ENCODE results near the gene CCS. TPM values are rescaled to one million over a fixed set of nuclear protein-coding genes. Genes with fewer than 3 reads are reported as not detected.

CCS gene
- total RNA-seq, 1 donor = 35.8 TPM

DNA sequence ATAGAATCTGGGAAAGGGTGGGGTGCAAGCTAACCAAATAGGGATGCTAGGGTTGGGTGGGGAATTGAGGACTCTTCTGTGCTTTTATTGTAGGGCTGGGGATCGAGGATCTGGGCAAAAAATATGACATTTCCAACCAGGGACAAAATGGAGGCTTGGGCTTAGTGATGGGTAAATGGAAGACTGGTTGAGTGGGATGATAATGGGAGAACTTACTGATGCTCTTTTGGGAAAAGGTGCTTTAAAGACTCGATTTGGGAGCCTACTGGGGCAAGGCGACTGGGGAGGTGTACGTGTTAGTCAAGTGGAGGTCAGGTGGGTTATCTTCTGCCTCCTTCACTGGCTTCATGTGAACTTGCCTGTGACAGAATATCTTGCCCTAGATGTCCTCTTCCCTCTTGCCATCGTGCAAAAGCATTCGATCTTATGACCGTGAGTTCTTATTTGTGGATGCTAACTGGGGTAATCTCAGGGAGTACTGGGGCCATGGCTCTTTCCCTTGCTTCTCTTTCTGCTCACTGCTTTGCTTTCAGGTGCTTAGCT, 35.1 kb downstream of the CCS start:
- Histone ChIP-seq H3K27ac (ENCODE audit: low read depth, low read length) (no peak overlapping the region), H3K36me3 (ENCODE audit: insufficient read depth, low read length) (peaks cover 87% of the 10 kb centered on the region), H3K4me1 (ENCODE audit: insufficient read depth, low read length) (peaks cover 6% of the 10 kb centered on the region), H3K79me2 (ENCODE audit: insufficient read depth, low read length) (peaks cover 100% of the 10 kb centered on the region), H3K4me2 (ENCODE audit: insufficient read depth, low read length) (no peak overlapping the region), H4K20me1 (ENCODE audit: insufficient read depth, low read length) (peaks cover 80% of the 10 kb centered on the region), H3K4me3 (ENCODE audit: insufficient read depth, low read length) (no peak overlapping the region), H3K27me3 (ENCODE audit: insufficient read depth, low read length) (no peaks in the 10 kb centered on the region), H2AFZ (ENCODE audit: low read length) (no peak overlapping the region), H3K9me3 (ENCODE audit: low read depth, low read length) (no peaks in the 10 kb centered on the region)
- TF ChIP-seq, protein P1, sequence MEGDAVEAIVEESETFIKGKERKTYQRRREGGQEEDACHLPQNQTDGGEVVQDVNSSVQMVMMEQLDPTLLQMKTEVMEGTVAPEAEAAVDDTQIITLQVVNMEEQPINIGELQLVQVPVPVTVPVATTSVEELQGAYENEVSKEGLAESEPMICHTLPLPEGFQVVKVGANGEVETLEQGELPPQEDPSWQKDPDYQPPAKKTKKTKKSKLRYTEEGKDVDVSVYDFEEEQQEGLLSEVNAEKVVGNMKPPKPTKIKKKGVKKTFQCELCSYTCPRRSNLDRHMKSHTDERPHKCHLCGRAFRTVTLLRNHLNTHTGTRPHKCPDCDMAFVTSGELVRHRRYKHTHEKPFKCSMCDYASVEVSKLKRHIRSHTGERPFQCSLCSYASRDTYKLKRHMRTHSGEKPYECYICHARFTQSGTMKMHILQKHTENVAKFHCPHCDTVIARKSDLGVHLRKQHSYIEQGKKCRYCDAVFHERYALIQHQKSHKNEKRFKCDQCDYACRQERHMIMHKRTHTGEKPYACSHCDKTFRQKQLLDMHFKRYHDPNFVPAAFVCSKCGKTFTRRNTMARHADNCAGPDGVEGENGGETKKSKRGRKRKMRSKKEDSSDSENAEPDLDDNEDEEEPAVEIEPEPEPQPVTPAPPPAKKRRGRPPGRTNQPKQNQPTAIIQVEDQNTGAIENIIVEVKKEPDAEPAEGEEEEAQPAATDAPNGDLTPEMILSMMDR (IDR thresholded peaks at IDR 0.05; ENCODE audit: extremely low read depth, low read depth, low read length) = no peak
- no peak for DNase-seq (ENCODE audit: insufficient read length, low spot score, missing footprints)

DNA sequence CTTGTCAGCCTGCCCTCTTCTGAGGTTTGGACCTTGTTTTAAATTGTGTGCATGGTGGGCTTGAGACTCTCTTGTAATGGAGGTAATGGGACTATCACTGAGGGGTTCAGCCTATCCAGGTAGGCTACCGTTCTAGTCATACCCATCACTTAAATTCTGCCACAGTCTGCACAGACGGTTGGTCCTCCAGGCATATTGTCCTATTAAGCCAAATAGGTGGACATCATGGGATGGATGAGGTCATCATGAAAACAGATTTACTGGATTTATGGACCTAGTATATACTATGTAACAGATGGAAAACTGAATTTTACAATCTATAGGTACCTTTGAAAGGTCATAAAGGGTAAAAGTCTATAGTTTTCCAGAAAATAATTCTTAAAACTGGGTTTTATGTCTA, 36.4 kb downstream of the CCS start:
- H4K20me1 ChIP-seq (ENCODE audit: insufficient read depth, low read length) = peaks cover 72% of the 10 kb centered on the region
- TF ChIP-seq, protein P1 (IDR thresholded peaks at IDR 0.05; ENCODE audit: extremely low read depth, low read depth, low read length) = no peak
- H3K27me3 ChIP-seq (ENCODE audit: insufficient read depth, low read length) = no peaks in the 10 kb centered on the region

DNA sequence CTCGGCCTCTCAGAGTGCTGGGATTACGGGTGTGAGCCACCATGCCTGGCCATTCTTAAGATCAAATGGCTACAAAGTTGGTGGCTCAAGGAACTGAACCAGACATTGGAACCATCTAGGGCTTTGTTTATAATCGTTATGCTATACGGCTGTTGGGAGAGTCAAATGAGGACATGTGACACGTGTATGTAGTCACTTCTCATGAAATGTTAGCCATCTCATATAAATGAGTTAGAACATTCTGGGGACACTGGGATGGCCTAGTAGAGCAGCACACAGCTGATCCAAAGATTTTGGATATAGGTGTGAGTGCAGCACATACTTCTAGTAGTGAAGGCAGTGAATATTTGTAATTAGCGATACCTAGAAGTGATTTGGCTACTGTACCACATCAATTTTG, 38.9 kb downstream of the CCS start:
- H3K9me3 ChIP-seq (ENCODE audit: low read depth, low read length) = no peaks in the 10 kb centered on the region
- H4K20me1 ChIP-seq (ENCODE audit: insufficient read depth, low read length) = peaks cover 54% of the 10 kb centered on the region
- H2AFZ ChIP-seq (ENCODE audit: low read length) = no peak overlapping the region
- no peak overlapping the region for H3K4me2 ChIP-seq (ENCODE audit: insufficient read depth, low read length)
- no peaks in the 10 kb centered on the region for H3K4me1 ChIP-seq (ENCODE audit: insufficient read depth, low read length)
- H3K27ac ChIP-seq (ENCODE audit: low read depth, low read length) = no peak overlapping the region
- no peak for DNase-seq (ENCODE audit: insufficient read length, low spot score, missing footprints)
- peaks cover 100% of the 10 kb centered on the region for H3K79me2 ChIP-seq (ENCODE audit: insufficient read depth, low read length)
- H3K4me3 ChIP-seq (ENCODE audit: insufficient read depth, low read length) = no peak overlapping the region
- TF ChIP-seq, protein P1 (IDR thresholded peaks at IDR 0.05; ENCODE audit: extremely low read depth, low read depth, low read length) = no peak
- peaks cover 71% of the 10 kb centered on the region for H3K36me3 ChIP-seq (ENCODE audit: insufficient read depth, low read length)
- no peaks in the 10 kb centered on the region for H3K27me3 ChIP-seq (ENCODE audit: insufficient read depth, low read length)

More for the DNA sequence above, 36.4 kb downstream of the CCS start:
- peaks cover 100% of the 10 kb centered on the region for H3K79me2 ChIP-seq (ENCODE audit: insufficient read depth, low read length)
- no peak overlapping the region for H3K4me3 ChIP-seq (ENCODE audit: insufficient read depth, low read length)
- DNase-seq (ENCODE audit: insufficient read length, low spot score, missing footprints) = no peak
- H3K9me3 ChIP-seq (ENCODE audit: low read depth, low read length) = no peaks in the 10 kb centered on the region
- H3K4me1 ChIP-seq (ENCODE audit: insufficient read depth, low read length) = no peaks in the 10 kb centered on the region
- no peak overlapping the region for H3K27ac ChIP-seq (ENCODE audit: low read depth, low read length)
- H2AFZ ChIP-seq (ENCODE audit: low read length) = no peak overlapping the region
- H3K4me2 ChIP-seq (ENCODE audit: insufficient read depth, low read length) = no peak overlapping the region
- H3K36me3 ChIP-seq (ENCODE audit: insufficient read depth, low read length) = peaks cover 84% of the 10 kb centered on the region

DNA sequence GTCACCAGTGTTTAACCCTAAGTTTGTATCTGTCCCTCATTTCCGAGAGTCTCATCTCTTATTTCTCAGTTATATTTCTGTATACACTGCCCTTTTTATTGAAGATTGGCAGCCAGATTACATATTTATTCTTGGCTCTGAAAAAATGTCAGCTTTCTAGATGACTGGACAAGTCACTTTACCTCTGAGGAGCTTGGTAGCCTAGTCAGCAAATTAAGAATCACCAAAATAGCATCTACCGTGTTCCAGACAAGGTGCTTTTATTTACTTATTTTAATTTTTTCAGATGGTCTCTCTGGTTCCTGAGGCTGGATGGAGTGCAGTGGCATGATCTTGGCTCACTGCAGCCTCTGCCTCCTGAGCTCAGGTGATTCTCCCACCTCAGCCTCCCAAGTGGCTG, 40.0 kb downstream of the CCS start:
- peaks cover 100% of the 10 kb centered on the region for H3K79me2 ChIP-seq (ENCODE audit: insufficient read depth, low read length)
- peaks cover 6% of the 10 kb centered on the region for H3K4me1 ChIP-seq (ENCODE audit: insufficient read depth, low read length)
- peaks cover 60% of the 10 kb centered on the region for H3K36me3 ChIP-seq (ENCODE audit: insufficient read depth, low read length)
- no peak overlapping the region for H3K4me3 ChIP-seq (ENCODE audit: insufficient read depth, low read length)
- no peak overlapping the region for H2AFZ ChIP-seq (ENCODE audit: low read length)
- DNase-seq (ENCODE audit: insufficient read length, low spot score, missing footprints) = no peak
- peaks cover 48% of the 10 kb centered on the region for H4K20me1 ChIP-seq (ENCODE audit: insufficient read depth, low read length)
- no peak overlapping the region for H3K4me2 ChIP-seq (ENCODE audit: insufficient read depth, low read length)
- H3K27ac ChIP-seq (ENCODE audit: low read depth, low read length) = no peak overlapping the region
- H3K27me3 ChIP-seq (ENCODE audit: insufficient read depth, low read length) = no peaks in the 10 kb centered on the region
- no peaks in the 10 kb centered on the region for H3K9me3 ChIP-seq (ENCODE audit: low read depth, low read length)
- TF ChIP-seq, protein P1 (IDR thresholded peaks at IDR 0.05; ENCODE audit: extremely low read depth, low read depth, low read length) = no peak

Data from osteoblast (primary cell).